ENCODE results near the gene HBP1.
"Not testable (repeated sequence)": the region's sequence is repeated elsewhere in the genome, so short reads cannot be mapped to it uniquely, and the experiment has no call there.

Gene HBP1

GRCh38 chr7:107168233-107169119 is at the start of gene HBP1:
TSS of gene HBP1 (plus strand) at chr7:107169003. CDS start at chr7:107179894, 10,891 bp downstream.
- peak; percentile 86 to 91 for ATAC-seq

GRCh38 chr7:107119376-107120105 is 49.3 kb upstream of the HBP1 start:
- no peak for ATAC-seq

DNA sequence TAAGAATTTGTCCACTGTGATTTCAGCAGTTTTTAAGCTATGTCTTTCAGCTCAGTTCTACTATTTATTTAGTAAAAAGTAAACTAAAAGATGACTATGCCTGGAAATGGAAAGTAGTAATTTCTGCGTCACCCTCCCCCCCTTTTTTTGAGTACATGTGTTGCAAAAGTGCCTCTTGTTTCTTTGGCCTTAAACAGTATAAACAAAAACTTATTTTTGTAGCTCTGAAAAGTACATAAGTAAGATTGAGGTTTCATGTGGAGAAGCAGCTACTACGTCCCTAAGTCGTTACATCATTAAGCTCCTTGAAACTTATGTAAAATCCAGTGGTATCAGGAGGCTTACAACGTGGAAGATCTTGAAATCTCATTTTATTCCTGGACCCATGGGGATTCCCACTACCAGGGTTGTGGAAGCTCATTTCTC is 46.3 kb upstream of the HBP1 start:
- no peak for ATAC-seq

GRCh38 chr7:107123392-107123791 is 45.4 kb upstream of the HBP1 start:
- ATAC-seq: no peak

GRCh38 chr7:107125475-107125874 is 43.3 kb upstream of the HBP1 start:
- no peak for ATAC-seq

- ATAC-seq: no peak
Observed at GRCh38 chr7:107128217-107128616, 40.6 kb upstream of the HBP1 start.

DNA sequence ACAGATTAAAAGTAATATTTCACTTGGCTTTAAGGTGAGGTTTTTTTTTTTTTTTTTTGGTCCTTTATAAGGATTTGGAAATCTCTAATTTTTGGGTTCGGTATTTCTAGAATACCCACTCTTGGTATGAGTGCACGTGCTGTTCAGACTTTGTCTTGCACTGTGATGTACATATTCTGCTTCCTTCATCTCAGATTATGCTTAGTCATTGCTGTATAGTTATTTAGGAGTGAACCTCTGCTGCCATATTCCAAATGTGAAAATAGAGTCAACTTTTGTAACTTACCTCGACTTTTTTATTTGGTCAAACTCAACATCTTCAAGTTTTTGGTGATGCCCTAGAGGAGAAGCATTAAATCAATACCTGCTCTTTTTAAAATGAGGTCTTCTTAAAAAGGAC is 40.1 kb upstream of the HBP1 start:
- ATAC-seq: no peak

DNA sequence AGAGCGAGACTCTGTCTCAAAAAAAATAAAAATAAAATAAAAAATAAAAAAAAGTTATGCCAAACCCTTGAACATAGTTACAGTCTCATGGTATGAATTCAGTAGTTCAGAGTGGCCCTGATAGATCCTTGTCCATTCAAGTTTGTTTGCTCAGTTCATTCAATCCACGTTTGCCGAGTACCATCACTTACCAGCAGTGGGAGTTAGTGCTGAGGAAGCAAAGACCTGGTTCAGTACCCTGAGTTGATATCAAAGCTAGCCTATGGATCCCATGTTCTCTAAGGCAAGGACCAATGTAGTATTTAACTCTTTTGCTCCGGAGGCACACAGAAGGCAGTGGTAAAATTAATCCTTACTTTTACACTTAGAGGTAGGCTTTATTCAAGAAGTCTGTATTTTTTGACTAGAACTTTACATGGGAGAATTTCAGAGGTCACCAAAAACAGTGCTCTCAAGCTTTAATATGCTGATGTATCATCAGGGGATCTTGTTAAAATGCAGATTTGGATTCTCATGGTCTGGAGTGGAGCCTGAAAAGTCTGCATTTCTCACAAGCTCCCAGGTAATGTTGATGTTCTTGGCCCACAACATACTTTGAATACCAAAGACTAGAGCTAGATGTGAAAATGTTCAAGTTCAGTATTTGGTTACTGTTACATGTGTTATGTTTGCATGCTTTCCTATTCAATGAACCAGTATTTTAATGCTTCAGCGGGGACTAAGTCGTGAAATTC is 38.1 kb upstream of the HBP1 start:
- no peak for ATAC-seq

DNA sequence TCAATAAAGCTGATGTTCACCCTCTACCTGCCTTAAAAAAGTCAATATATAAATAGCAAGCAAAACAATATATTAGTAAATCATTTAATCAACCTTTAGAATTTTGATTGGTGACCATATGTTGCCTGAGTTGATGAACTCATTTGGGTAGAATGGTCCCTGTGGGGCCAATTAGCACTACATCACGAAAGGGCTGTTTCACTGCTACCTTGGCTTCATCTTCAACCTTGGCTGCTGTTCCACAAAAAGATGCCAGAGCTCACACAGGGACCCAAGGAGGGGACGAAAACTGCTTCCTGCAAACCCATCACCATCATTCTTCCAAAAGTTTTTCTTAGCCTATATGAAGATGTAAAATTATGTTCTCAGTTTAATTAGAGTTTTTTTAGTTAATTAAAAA is 35.4 kb upstream of the HBP1 start:
- ATAC-seq: no peak

- ATAC-seq: no peak
Observed at GRCh38 chr7:107138696-107139420, 29.9 kb upstream of the HBP1 start.

DNA sequence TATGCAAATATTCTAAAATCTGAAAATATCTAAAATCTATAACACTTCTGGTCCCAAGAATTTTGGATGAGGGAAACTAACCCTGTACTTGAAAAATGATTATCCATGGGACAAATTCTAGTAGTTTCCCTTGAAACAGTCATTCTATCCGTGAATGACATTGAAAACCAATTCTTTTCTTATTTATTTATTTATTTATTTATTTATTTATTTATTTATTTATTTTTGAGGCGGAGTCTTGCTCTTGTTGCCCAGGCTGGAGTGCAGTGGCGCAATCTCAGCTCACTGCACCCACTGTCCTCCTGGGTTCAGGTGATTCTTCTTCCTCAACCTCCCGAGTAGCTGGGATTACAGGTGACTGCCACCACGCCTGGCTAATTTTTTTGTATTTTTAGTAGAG is 24.9 kb upstream of the HBP1 start:
- not testable (repeated sequence) for ATAC-seq

GRCh38 chr7:107145067-107145838 is 23.6 kb upstream of the HBP1 start:
- ATAC-seq: no peak

DNA sequence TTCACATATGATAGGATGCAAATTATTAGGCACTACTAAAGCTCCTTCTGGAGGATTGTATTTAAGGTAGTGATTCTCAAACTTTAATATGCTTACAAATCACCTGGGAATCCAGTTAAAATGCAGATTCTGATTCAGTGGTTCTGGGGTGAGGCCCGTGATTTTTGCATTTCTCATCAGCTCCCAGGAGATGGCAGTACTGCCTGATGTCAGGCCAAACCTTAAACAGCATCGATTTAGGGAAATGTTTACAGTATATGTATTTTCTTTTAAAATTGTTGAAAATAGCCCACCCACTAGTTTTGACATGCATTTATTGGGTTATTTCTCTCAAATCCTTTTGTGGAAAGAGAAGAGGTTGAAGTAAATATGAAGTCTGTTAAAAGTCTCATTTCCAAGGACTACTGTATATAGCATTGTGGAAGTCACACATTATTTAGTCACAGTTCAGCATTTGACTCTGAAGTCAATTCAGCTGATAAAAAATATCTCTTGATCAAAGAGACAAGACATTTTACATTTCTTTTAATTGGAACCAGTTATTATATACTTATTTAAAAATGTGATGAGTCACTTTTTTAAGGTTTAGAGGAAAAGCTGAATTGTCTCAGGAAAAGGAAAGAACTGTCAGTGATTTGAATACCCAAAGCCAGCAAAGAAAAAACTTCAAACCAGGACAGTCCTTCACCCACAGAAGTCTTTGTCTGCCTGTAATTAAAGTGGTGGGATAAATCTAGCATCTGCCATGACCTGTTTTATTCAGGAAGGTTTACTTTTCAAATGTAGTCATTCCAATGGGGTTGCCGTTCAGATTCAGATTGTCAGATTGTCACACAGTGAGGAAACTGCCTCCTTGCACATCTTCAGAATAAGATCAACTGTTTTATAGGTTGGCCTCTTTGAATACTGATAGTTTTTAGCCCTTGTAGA is 21.1 kb upstream of the HBP1 start:
- peak in 1 of 2 donors; percentile 67 for ATAC-seq

DNA sequence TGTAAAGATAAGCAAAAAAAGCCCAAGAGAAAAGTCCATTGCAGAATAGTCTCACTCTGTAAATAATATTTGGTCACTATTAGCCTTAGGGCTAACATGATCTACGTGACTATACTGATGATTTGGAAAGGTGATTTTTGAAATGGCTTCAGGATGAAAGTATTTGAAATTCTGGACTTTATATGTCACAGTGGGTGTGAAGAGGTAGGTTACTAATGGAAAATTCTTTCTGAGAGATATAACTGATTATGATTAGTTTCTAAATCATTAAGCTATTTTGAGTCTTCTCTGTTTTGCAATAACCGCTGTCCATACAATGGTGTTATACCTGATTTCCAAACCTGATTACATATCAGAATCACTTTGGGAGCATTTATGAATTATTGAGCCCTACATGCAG is 20.1 kb upstream of the HBP1 start:
- ATAC-seq: no peak

DNA sequence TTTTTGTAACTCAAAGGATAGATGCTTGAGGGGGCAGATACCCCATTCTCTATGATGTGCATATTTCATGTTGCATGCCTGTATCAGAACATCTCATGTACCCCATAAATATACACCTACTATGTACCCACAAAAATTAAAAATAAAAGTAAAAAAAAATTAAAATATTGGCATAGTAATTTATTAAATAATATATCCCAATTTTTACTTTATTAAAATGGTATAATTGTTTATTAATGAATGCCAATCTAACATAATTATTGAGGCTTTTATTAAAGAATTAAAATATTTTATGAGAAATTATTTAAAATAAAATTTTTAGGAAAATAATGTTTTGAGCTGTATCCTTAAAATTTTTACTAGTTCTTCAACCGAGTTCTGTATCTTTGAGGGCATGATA is 18.9 kb upstream of the HBP1 start:
- no peak for ATAC-seq

- ATAC-seq: peak in 1 of 2 donors; percentile 71
Observed at GRCh38 chr7:107150375-107151073, 18.3 kb upstream of the HBP1 start.

DNA sequence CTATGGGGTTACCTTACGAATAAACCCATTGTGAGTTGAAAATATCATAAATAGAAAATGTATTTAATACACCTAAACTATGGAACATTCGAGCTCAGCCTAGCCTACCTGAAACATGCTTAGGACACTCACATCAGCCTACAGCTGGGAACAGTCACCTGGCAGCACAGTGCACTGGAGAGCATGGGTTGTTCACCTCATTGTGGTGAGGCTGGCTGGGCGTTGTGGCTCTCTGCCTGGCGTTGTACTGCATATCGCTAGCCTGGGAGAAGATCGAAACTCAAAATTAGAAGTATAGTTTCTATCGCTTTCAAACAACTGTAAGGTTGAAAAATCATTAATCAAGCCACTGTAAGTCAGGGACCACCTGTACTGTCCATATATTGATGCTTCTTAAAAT is 17.3 kb upstream of the HBP1 start:
- ATAC-seq: no peak

DNA sequence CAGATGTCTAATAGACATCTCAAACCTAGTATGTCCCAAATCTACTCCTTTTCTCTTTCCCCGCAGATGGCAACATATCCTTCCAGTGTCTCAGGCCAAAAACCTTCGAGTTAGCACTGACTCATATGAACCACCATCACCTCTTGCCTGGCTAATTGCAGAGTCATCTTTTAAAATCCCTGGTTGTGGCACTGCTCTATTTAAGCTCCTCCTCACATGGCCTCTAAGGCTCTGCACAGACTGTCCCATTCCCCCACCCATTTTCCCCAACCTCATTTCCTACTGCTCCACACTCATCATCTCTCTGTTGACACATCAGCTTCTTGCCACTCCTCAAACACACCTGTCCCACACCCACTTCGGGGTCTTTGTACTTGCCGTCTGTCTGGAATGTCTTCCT is 16.8 kb upstream of the HBP1 start:
- ATAC-seq: peak in 1 of 2 donors; percentile 30

DNA sequence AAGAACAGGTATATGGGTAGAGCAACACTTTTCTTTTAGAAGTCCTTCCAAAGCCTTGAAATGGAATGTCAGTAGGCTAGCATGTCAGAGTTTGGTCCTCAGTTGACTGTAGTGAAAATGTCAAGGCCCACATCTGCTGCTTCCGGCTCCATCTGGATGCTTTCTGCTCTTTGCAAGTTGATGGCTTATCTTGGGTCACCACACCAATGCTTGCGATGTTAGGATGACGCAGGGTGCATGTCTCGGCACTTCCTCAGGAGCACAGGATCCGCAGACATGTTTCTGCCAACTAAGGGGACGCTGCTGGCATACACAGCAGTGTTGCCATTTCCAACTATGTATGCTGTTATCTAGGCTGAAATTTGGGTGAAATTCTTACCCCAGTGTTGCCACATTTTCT is 14.0 kb upstream of the HBP1 start:
- no peak for ATAC-seq

DNA sequence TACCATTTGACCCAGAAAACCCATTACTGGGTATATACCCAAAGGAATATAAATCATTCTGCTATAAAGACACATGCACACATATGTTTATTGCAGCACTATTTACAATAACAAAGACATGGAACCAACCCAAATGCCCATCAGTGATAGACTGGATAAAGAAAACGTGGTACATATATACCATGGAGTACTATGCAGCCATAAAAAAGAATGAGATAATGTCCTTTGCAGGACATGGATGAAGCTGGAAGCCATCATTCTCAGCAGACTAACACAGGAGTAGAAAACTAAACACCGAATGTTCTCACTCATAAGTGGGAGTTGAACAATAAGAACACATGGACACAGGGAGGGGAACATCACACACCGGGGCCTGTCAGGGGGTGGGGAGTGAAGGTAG is 13.1 kb upstream of the HBP1 start:
- ATAC-seq: not testable (repeated sequence)

All from activated CD4-positive, CD25-positive, alpha-beta regulatory T cell treated with anti-CD3 and anti-CD28 coated beads, Interleukin-2, amount 50 U/mL, for 24 hours (primary cell).